ENCODE data around the gene CASQ1. TPM values are rescaled to one million over a fixed set of nuclear protein-coding genes. Genes with fewer than 3 reads are reported as not detected.

Gene CASQ1
- total and polyA plus RNA-seq, 2 donors (not counting 3 experiments of a cell fraction or from before 2014, with no cell fraction given) = not detected

DNA sequence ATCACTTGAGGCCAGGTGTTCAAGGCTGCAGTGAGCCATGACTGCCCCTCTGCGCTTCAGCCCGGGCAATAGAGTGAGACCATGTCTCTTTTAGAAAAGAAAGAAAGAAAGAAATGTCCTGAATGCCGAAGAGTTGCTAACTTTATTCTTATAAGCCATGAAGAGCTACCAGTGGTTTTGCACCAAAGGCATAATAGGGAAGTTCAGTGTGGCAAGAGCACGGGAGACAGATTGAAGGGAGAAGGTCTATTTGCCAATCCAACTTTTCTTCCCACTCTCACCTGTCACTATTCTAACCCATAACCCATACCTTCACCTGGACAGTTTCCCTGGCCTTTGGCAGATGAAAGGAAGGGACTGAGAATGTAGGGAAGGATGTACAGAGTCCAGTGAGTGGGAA, 10.4 kb downstream of the CASQ1 start:
- Histone ChIP-seq H3K79me2 (ENCODE audit: control insufficient read depth, insufficient read depth, low read length) (peaks cover 5% of the 10 kb centered on the region), H3K27me3 (ENCODE audit: control insufficient read depth in 2 of 2, insufficient read depth in 2 of 2, low read length in 2 of 2) (peaks cover 0 to 3% of the 10 kb centered on the region in 2 experiments), H3K9me1 (replicated peaks; ENCODE audit: control insufficient read depth, extremely low read depth, insufficient read depth, low read length) (no peaks in the 10 kb centered on the region), H2AFZ (ENCODE audit: low read depth, low read length) (no peak overlapping the region), H3K9ac (replicated peaks; ENCODE audit: extremely low read depth, insufficient read depth, low read length) (no peak overlapping the region), H3K4me1 (ENCODE audit: control insufficient read depth, extremely low read depth, insufficient read depth, low read length) (peaks cover 3% of the 10 kb centered on the region), H3K4me3 (replicated peaks in 1 of 3; ENCODE audit: insufficient read depth in 1 of 3, low read depth in 1 of 3, low read length in 3 of 3) (no peak overlapping the region), H3K36me3 (ENCODE audit: control insufficient read depth in 2 of 2, extremely low read depth in 1 of 2, insufficient read depth in 2 of 2, low read length in 2 of 2) (no peaks in the 10 kb centered on the region), H3K27ac (ENCODE audit: insufficient read depth, low read depth, low read length) (no peak overlapping the region), H3K9me3 (replicated peaks; ENCODE audit: control insufficient read depth, insufficient read depth, low read length) (no peaks in the 10 kb centered on the region), H3K4me2 (ENCODE audit: insufficient read depth, low read length) (no peak overlapping the region), H4K20me1 (replicated peaks; ENCODE audit: control insufficient read depth, extremely low read depth, insufficient read depth, low read length) (no peaks in the 10 kb centered on the region)
- no TSS peak for BruUV-seq (replicated peaks)
- ChIA-PET POLR2A (no interaction called here), CTCF (interaction anchor here (1.0 to 13.4 kb wide), 5 partner anchors 8 to 91 kb away, joined by 3 to 183 read pairs (median 24); partner anchors contain the start of gene CASQ1)
- intact Hi-C loops (cut with micrococcal nuclease) (no loop called here), dilution Hi-C loops (cut with MboI; ENCODE audit: extremely low pct_ligation_motif_present, low sequenced_read_pairs) (no loop called here)
- DNase-seq (ENCODE audit: low read depth, low spot score) (no peak), FAIRE-seq (no peak)
- no peak for TF ChIP-seq JUN (IDR thresholded peaks at IDR 0.05; ENCODE audit: borderline replicate concordance, insufficient read depth, insufficient read length, low read depth)
- TF ChIP-seq EZH2 (IDR thresholded peaks at IDR 0.05; ENCODE audit: borderline replicate concordance, low read depth, low read length, severe bottlenecking) = no peak
- TF ChIP-seq, protein P1, sequence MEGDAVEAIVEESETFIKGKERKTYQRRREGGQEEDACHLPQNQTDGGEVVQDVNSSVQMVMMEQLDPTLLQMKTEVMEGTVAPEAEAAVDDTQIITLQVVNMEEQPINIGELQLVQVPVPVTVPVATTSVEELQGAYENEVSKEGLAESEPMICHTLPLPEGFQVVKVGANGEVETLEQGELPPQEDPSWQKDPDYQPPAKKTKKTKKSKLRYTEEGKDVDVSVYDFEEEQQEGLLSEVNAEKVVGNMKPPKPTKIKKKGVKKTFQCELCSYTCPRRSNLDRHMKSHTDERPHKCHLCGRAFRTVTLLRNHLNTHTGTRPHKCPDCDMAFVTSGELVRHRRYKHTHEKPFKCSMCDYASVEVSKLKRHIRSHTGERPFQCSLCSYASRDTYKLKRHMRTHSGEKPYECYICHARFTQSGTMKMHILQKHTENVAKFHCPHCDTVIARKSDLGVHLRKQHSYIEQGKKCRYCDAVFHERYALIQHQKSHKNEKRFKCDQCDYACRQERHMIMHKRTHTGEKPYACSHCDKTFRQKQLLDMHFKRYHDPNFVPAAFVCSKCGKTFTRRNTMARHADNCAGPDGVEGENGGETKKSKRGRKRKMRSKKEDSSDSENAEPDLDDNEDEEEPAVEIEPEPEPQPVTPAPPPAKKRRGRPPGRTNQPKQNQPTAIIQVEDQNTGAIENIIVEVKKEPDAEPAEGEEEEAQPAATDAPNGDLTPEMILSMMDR (IDR thresholded peaks at IDR 0.05; ENCODE audit: extremely low read depth in 1 of 2, insufficient read depth in 1 of 2, low read depth in 1 of 2, low read length in 2 of 2) = no peak

DNA sequence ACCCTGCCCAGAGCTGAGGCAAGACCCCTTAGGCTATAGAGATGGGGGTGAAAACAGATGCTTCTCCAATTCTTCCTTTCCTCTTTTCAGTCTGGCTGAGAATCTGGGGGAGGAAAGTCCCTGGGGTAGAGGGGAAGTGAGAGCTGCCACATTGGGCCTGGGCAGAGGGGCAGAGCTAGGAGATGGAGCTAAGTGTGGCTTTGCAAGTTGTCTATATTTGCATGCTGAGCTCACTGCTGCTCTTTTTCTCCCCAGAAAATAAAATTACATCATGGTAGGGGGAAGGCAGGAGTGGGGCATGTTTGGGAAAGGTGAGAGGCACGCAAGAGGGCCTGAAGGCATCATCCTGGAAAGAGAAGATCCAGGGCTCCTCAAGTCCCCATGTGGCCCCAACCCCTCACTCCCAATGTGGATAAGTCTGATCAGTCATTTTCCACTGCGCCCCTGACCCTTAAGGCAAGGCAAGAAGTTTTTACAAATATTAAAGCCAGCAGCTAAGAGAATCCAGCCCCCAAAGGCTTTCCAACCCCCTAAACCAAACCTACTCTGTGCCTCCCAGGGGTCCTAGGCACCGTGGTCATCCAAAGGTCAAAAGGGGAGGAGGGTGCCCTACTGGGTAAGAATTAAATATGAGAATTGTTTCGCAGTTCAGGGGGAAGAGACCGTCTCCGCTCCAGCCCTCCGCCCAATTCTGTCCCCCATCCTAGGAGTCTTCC, 14.3 kb downstream of the CASQ1 start:
- Histone ChIP-seq H2AFZ (ENCODE audit: low read depth, low read length) (peak overlapping the region; percentile 55), H3K9me3 (replicated peaks; ENCODE audit: control insufficient read depth, insufficient read depth, low read length) (no peaks in the 10 kb centered on the region), H3K9ac (replicated peaks; ENCODE audit: extremely low read depth, insufficient read depth, low read length) (no peak overlapping the region), H3K27ac (ENCODE audit: insufficient read depth, low read depth, low read length) (peak overlapping the region; percentile 38), H3K9me1 (replicated peaks; ENCODE audit: control insufficient read depth, extremely low read depth, insufficient read depth, low read length) (no peaks in the 10 kb centered on the region), H3K36me3 (ENCODE audit: control insufficient read depth in 2 of 2, extremely low read depth in 1 of 2, insufficient read depth in 2 of 2, low read length in 2 of 2) (peaks cover 0 to 3% of the 10 kb centered on the region in 2 experiments), H3K4me2 (ENCODE audit: insufficient read depth, low read length) (peak overlapping the region; percentile 20), H3K79me2 (ENCODE audit: control insufficient read depth, insufficient read depth, low read length) (peaks cover 42% of the 10 kb centered on the region), H3K4me1 (ENCODE audit: control insufficient read depth, extremely low read depth, insufficient read depth, low read length) (peaks cover 38% of the 10 kb centered on the region), H3K4me3 (replicated peaks in 1 of 3; ENCODE audit: insufficient read depth in 1 of 3, low read depth in 1 of 3, low read length in 3 of 3) (no peak overlapping the region), H3K27me3 (ENCODE audit: control insufficient read depth in 2 of 2, insufficient read depth in 2 of 2, low read length in 2 of 2) (no peaks in the 10 kb centered on the region), H4K20me1 (replicated peaks; ENCODE audit: control insufficient read depth, extremely low read depth, insufficient read depth, low read length) (no peaks in the 10 kb centered on the region)
- intact Hi-C loops (cut with micrococcal nuclease) = loop anchor here (5.0 kb wide), 1 partner anchor 138 kb away; the partner anchor contains the start of genes COPA and NCSTN
- ChIA-PET CTCF (interaction anchor here (1.1 to 13.4 kb wide), 7 partner anchors 9 to 122 kb away, joined by 3 to 183 read pairs (median 7); no protein-coding TSS in a partner anchor), POLR2A (no interaction called here)
- peak; percentile 53 for FAIRE-seq
- DNase-seq (ENCODE audit: low read depth, low spot score) = no peak
- TF ChIP-seq, protein P2, sequence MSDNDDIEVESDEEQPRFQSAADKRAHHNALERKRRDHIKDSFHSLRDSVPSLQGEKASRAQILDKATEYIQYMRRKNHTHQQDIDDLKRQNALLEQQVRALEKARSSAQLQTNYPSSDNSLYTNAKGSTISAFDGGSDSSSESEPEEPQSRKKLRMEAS (IDR thresholded peaks at IDR 0.05; ENCODE audit: insufficient read depth, insufficient read length) = no peak
- TF ChIP-seq JUN (IDR thresholded peaks at IDR 0.05; ENCODE audit: borderline replicate concordance, insufficient read depth, insufficient read length, low read depth) = no peak
- no peak for TF ChIP-seq EZH2 (IDR thresholded peaks at IDR 0.05; ENCODE audit: borderline replicate concordance, low read depth, low read length, severe bottlenecking)
- no peak for TF ChIP-seq POLR2A (IDR thresholded peaks at IDR 0.05; ENCODE audit: low read depth, low read length)
- TF ChIP-seq, protein P1 (IDR thresholded peaks at IDR 0.05; ENCODE audit: extremely low read depth in 1 of 2, insufficient read depth in 1 of 2, low read depth in 1 of 2, low read length in 2 of 2) = no peak
- TF ChIP-seq POLR2AphosphoS5 (IDR thresholded peaks at IDR 0.05; ENCODE audit: insufficient read depth, low read depth, low read length) = no peak
- TF ChIP-seq GATA2 (IDR thresholded peaks at IDR 0.05; ENCODE audit: insufficient read depth, insufficient read length, low read depth, low read length) = no peak
- no TSS peak for BruUV-seq (replicated peaks)
- dilution Hi-C loops (cut with MboI; ENCODE audit: extremely low pct_ligation_motif_present, low sequenced_read_pairs) = no loop called here
